Left renal cortex interstitium (tissue), 4 donors: ENCODE data around the gene TSPAN18. TPM values are rescaled to one million over a fixed set of nuclear protein-coding genes. Genes with fewer than 3 reads are reported as not detected.

Experiments
- DNase-seq, 4 donors: peaks; one replicate each; pipeline ENCODE4 v3.0.0-alpha.2; 2013; ENCODE audit warnings: low read depth in 4 of 4, low spot score in 2 of 4, missing footprints in 1 of 4
- polyA plus RNA-seq, 4 donors: library from polyadenylated mRNA; unstranded; fragments of 120-200 nt; gene quantifications; one replicate each; pipeline ENCODE4 v1.2.1, GENCODE V29; 2013; ENCODE audit not compliant: insufficient read length in 4 of 4

TSPAN18 gene
- polyA plus RNA-seq, 4 donors, result 49.5 to 59.0 (median 55.6) TPM

DNA sequence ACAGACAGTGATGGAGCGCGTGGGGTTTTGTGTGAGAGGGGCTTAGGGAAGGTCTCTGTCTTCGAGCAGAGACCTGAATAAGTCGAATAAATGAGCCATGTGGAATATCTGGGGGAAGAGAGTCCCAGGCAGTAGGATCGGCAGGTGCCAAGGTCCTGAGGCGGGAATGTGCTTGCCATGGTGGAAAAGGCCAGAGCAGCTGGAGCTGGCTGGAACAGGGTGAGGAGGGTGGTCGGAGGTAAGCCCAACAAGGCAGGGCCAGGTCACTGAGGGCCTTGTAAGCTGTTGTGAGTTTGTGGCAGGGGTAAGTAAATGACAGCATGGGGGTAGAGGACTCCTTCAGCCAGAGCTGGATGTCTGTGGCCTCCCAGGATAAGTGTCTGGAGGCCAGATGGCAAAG is 152.7 kb downstream of the TSPAN18 start:
- DNase-seq, result no peak

DNA sequence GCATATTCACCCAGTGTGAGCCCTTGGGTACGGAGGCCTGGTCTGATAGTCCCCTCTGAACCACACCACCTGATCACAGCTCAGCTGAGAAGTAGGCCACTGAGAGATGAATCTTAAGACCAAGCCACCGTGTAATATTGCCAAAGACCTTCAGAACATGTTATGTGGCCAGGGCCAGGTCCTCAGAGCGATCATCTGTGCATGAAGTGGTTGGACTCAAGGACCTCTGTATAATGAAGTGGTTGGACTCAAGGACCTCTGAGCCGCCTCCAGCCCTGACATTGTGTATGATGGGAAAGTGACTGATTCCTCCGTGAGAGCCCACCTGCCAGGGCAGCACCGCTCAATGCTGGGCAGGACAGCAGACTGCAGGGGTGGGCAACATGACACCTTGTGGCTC is 153.7 kb downstream of the TSPAN18 start:
- no peak for DNase-seq

- no peak for DNase-seq
Measured at GRCh38 chr11:44880953-44881352, 154.2 kb downstream of the TSPAN18 start.

GRCh38 chr11:44883277-44883676 is 156.5 kb downstream of the TSPAN18 start:
- no peak for DNase-seq

DNA sequence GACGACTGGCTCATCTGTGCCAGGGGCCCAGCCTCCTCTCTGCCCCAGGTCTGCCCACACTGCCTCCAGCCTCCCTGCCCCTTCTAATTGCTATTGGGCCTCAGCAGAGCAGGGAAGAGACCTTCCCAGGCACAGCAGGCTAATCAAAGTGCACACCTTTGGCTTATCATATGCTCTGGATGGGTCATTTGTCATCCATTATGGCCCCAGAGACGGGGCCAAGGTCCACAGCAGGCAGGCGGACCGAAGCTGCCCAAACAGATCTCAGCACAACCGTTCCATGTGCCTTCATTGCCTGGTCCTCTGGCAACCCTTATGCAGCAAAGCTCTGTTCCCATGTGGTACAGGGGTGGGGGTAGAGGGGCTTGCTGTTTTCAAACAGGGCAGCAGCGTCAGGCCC is 157.3 kb downstream of the TSPAN18 start:
- DNase-seq, result no peak

GRCh38 chr11:44885065-44885810 is 158.5 kb downstream of the TSPAN18 start:
- no peak for DNase-seq

- DNase-seq, result no peak
Measured at GRCh38 chr11:44885919-44886789, 159.4 kb downstream of the TSPAN18 start.

- DNase-seq, result no peak
Measured at GRCh38 chr11:44886790-44887140, 160.0 kb downstream of the TSPAN18 start.

- DNase-seq, result no peak
Measured at GRCh38 chr11:44887636-44888035, 160.9 kb downstream of the TSPAN18 start.

DNA sequence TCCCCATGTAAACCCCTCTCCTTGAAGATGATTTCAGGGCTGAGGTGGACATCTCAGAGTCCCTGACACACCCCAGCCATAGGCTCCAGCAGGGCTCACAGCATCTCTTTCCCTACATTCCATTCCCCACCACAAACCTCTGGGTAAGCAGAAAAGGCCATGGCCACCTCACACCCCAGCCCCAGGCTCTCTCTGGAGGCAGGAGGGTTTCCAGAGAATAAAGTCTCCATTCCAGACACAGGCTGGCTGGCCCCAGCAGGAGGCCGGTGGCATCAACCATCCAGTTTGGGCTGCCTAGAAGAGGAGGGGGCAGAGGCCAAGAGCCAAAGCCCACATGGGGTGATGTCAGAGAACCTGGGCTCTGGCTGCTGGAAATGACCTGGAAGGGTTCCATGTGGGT is 162.5 kb downstream of the TSPAN18 start:
- DNase-seq, result no peak

- no peak for DNase-seq
Measured at GRCh38 chr11:44892843-44893242, 166.1 kb downstream of the TSPAN18 start.

GRCh38 chr11:44893308-44893822 is 166.6 kb downstream of the TSPAN18 start:
- no peak for DNase-seq

GRCh38 chr11:44893846-44894617 is 167.3 kb downstream of the TSPAN18 start:
- peak in 2 of 4 donors; percentile 53 to 59 for DNase-seq

- no peak for DNase-seq
Measured at GRCh38 chr11:44899959-44900358, 173.2 kb downstream of the TSPAN18 start.

GRCh38 chr11:44901120-44901633 is 174.4 kb downstream of the TSPAN18 start:
- DNase-seq, result no peak

DNA sequence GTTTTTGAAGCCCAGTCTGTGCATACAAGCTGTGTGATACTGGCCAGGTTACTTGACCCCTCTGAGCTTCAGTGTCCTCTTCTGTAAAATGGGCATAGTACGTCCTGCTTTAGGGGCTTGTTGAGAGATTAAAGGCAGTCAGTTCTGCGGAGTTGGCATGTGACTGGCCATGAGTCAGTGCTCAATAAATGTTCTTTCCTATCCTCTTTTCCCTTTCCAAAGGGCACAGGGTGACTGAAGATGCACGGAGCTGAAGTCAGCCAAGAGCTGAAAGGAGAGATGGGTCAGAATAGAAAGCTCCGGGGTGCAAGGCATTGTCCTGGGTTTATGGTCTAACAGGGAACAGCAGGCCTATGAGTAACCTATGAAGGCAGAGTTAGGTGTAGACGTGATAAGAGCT is 175.0 kb downstream of the TSPAN18 start:
- DNase-seq, result no peak

DNA sequence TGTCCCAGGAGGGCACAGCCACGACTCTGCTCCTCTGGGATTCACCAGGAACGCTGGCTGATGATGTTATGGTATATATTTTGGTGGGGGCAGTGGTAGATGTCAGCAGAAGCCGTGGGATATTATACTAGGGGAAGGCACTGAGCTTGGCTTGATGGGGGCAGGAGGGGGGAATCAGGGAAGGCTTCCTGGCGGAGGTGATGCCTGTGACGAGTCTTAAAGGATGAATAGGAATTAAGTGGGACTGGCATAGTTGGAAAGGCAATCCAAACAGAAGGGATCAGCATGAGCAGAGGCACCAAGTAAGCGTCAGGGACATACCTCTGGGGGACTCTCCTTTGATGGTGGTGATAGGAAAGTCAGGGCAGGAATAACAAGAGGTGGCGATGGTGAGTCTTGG is 176.3 kb downstream of the TSPAN18 start:
- DNase-seq, result no peak

DNA sequence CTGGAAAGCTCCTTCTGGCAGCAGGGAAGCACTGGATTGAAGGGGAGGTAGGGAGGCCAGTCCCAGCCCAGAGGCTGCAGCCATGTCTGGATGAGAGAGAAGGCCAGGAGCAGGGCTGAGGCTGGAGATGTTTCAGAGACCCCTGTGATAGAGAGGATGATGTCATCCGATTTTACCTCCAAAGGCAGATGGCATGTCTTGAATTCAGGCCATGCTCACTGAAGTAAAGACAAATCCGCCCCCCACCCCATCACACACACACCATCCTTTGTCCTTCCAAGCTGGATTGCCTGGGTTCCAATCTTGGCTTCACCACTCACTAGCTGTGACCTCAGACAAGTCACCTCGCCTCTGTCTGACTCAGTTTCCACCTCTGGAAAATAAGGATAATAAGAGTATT is 176.8 kb downstream of the TSPAN18 start:
- no peak for DNase-seq

- DNase-seq, result no peak
Measured at GRCh38 chr11:44904261-44905020, 177.7 kb downstream of the TSPAN18 start.
